ENCODE results near the gene PTPRE.

Gene PTPRE

GRCh38 chr10:127886371-127887051 lies 20.4 kb upstream of the PTPRE start:
- Histone ChIP-seq H3K36me3 (ENCODE audit: low read depth) (no peaks in the 10 kb centered on the region), H3K4me3 (ENCODE audit: severe bottlenecking) (no peak overlapping the region), H3K4me1 (ENCODE audit: insufficient read depth, poor library complexity, severe bottlenecking) (peaks cover 7% of the 10 kb centered on the region), H3K27ac (ENCODE audit: poor library complexity, severe bottlenecking) (no peak overlapping the region), H3K27me3 (ENCODE audit: insufficient read depth, poor library complexity, severe bottlenecking) (no peaks in the 10 kb centered on the region), H3K9me3 (ENCODE audit: severe bottlenecking) (no peaks in the 10 kb centered on the region)
- ATAC-seq (ENCODE audit: low read depth) (no peak; the same call in 2 of the 3 replicates), DNase-seq (ENCODE audit: low spot score) (no peak)
- TF ChIP-seq, protein P1, sequence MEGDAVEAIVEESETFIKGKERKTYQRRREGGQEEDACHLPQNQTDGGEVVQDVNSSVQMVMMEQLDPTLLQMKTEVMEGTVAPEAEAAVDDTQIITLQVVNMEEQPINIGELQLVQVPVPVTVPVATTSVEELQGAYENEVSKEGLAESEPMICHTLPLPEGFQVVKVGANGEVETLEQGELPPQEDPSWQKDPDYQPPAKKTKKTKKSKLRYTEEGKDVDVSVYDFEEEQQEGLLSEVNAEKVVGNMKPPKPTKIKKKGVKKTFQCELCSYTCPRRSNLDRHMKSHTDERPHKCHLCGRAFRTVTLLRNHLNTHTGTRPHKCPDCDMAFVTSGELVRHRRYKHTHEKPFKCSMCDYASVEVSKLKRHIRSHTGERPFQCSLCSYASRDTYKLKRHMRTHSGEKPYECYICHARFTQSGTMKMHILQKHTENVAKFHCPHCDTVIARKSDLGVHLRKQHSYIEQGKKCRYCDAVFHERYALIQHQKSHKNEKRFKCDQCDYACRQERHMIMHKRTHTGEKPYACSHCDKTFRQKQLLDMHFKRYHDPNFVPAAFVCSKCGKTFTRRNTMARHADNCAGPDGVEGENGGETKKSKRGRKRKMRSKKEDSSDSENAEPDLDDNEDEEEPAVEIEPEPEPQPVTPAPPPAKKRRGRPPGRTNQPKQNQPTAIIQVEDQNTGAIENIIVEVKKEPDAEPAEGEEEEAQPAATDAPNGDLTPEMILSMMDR (IDR thresholded peaks at IDR 0.05; ENCODE audit: poor library complexity, severe bottlenecking): no peak

DNA sequence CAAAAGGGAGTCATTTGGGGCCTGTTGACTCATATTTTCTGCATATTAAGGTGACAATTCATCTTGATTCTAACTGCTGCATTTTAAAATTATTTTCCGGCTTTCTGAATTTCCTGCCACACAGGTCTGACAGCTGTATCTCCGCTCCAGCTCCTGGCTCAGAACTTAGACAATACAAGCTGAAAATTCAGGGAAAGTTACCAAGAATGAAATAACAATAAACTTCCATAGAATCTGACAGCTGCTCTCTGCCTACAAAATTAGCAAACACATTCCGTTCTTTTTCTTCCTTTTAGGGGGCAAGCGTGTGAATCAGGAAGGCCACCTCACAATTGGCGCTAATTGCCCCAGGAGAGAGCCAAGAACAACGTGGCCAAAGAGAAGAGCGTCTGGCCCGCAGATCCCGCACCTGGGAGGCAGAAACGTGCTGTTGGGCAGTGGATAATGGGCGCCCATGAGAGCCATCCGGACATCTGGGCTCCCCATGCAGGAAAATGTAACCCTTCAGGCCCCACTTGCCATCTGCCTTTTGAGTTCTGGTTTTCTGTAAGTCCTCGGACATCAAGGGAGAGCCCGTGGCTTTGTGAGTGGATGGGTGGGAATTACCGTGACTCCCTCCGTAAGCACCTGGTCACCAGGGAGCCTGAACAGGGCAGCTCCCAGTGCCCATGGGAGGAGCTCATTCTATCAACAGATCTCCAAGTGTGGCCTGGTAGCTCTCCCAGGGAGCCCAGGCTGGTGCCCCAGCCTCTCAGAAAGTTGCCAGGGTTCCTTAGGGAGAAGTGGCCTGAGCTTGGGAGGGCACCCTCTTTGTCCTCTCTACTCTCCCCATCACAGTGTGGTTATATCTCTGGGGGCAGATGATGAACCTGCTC lies 19.1 kb upstream of the PTPRE start:
- H3K4me1 ChIP-seq (ENCODE audit: insufficient read depth, poor library complexity, severe bottlenecking): peaks cover 7% of the 10 kb centered on the region
- TF ChIP-seq, protein P1 (IDR thresholded peaks at IDR 0.05; ENCODE audit: poor library complexity, severe bottlenecking): no peak
- ATAC-seq (ENCODE audit: low read depth): no peak
- no peak for DNase-seq (ENCODE audit: low spot score)
- no peaks in the 10 kb centered on the region for H3K9me3 ChIP-seq (ENCODE audit: severe bottlenecking)
- H3K36me3 ChIP-seq (ENCODE audit: low read depth): no peaks in the 10 kb centered on the region
- H3K27me3 ChIP-seq (ENCODE audit: insufficient read depth, poor library complexity, severe bottlenecking): no peaks in the 10 kb centered on the region
- no peak overlapping the region for H3K27ac ChIP-seq (ENCODE audit: poor library complexity, severe bottlenecking)
- no peak overlapping the region for H3K4me3 ChIP-seq (ENCODE audit: severe bottlenecking)

DNA sequence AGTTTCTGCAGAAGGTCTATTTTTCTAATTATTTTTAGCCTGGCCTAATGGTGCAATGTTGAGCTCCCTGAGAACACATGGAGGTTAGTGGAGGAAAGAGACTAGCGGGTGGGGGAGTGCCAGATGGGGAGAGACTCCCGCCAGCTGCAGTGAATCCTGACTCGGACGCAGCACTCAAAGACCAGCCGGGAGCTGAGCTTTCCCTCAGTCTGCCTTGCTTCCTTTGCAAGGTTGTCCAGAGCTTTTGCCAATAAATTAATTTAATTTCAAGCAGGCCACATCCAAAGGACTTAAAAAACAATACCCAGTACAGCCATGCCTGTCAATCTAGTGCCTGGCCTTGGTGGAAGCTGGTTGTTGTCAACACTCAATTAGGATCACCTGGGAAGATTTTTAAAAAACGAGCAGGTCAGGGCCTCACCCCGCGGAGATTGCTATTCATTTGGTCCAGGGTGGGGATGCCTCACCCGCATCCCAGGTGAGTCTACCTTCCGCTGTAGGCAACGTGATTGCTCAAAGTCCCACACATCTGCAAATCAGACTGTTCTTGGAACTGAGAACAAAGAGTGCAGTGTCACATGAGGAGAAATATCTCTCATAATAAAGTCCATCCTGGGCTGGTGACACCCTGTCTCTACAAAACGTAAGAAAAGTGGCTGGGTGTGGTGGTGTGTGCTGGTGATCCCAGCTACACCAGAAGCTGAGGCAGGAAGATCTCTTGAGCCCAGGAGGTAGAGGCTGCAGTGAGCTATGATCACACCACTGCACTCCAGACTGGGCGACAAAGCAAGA lies 18.2 kb upstream of the PTPRE start:
- TF ChIP-seq, protein P1 (IDR thresholded peaks at IDR 0.05; ENCODE audit: poor library complexity, severe bottlenecking): no peak
- Histone ChIP-seq H3K27me3 (ENCODE audit: insufficient read depth, poor library complexity, severe bottlenecking) (no peaks in the 10 kb centered on the region), H3K27ac (ENCODE audit: poor library complexity, severe bottlenecking) (peak overlapping the region; percentile 9), H3K9me3 (ENCODE audit: severe bottlenecking) (no peaks in the 10 kb centered on the region), H3K36me3 (ENCODE audit: low read depth) (no peaks in the 10 kb centered on the region), H3K4me3 (ENCODE audit: severe bottlenecking) (no peak overlapping the region), H3K4me1 (ENCODE audit: insufficient read depth, poor library complexity, severe bottlenecking) (peaks cover 7% of the 10 kb centered on the region)
- ATAC-seq (ENCODE audit: low read depth) (no peak), DNase-seq (ENCODE audit: low spot score) (no peak)

DNA sequence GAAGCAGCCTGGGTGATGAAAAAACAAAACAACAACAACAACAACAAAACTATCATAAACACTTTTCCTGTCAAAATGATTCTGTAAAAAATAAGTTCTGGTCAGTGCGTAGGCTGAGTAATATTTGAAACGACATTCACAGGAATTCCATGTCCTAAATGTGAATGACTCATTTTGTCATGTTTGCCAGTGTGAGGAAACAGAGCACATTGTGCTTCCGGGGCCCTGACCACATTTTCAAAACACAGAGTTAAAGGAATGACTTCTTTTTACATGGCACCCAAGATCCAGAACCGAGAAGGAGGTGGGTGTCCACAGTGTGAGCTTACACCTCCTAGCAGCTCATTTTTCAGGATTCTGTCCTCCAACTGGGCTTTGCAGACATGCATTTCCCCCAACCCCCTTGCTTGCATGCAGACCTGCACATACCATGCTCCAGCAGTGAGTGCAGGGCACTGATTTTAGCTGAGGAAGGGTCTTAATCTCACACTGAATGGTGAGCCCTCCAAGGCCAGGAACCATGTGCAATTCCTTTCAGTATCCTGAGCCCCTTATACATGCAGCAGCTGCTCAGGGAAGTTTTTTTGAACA lies 17.2 kb upstream of the PTPRE start:
- no peak overlapping the region for H3K4me3 ChIP-seq (ENCODE audit: severe bottlenecking)
- no peaks in the 10 kb centered on the region for H3K9me3 ChIP-seq (ENCODE audit: severe bottlenecking)
- DNase-seq (ENCODE audit: low spot score): no peak
- peak overlapping the region; percentile 9 for H3K27ac ChIP-seq (ENCODE audit: poor library complexity, severe bottlenecking)
- no peaks in the 10 kb centered on the region for H3K36me3 ChIP-seq (ENCODE audit: low read depth)
- no peaks in the 10 kb centered on the region for H3K27me3 ChIP-seq (ENCODE audit: insufficient read depth, poor library complexity, severe bottlenecking)
- H3K4me1 ChIP-seq (ENCODE audit: insufficient read depth, poor library complexity, severe bottlenecking): peaks cover 7% of the 10 kb centered on the region
- TF ChIP-seq, protein P1 (IDR thresholded peaks at IDR 0.05; ENCODE audit: poor library complexity, severe bottlenecking): no peak
- ATAC-seq (ENCODE audit: low read depth): peak; percentile 83
